ENCODE data around the gene VPS39.

Gene VPS39

GRCh38 chr15:42118650-42119445 is 89.3 kb downstream of the VPS39 start:
- peaks cover 0 to 2% of the 10 kb centered on the region in 2 donors for H3K4me1 Mint-ChIP-seq (ENCODE audit: low read depth in 2 of 2)
- peaks cover 6 to 25% of the 10 kb centered on the region in 2 donors for H3K27me3 Mint-ChIP-seq
- ATAC-seq (replicated peaks), result no peak
- no peaks in the 10 kb centered on the region for H3K9me3 Mint-ChIP-seq
- no peak overlapping the region for H3K4me3 Mint-ChIP-seq
- no peak overlapping the region for H3K27ac Mint-ChIP-seq
- DNase-seq, result no peak
- no peaks in the 10 kb centered on the region for H3K36me3 Mint-ChIP-seq (ENCODE audit: insufficient read depth)

DNA sequence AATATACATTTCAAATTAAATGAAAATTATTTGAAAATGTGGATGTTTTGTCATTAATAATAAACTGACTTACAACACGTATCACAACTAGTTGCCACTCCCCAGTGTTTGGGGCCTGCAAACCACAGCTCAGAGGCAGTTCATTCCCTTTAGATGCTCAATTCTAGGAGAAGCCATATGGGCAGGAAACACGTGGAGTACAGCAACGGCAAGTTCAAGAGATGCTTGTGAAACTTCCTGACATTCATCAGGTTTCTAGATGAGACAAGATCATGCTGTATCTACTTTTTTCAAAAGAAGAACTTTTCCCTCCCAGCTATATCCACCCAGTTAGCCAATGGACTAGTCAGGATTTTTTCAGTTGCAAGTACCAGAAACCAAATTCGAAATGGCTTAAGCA is 96.2 kb downstream of the VPS39 start:
- H3K4me3 Mint-ChIP-seq, result no peak overlapping the region
- DNase-seq (no peak), ATAC-seq (replicated peaks) (no peak)
- H3K36me3 Mint-ChIP-seq (ENCODE audit: insufficient read depth), result no peaks in the 10 kb centered on the region
- peaks cover 45 to 49% of the 10 kb centered on the region in 2 donors for H3K27me3 Mint-ChIP-seq
- no peaks in the 10 kb centered on the region for H3K9me3 Mint-ChIP-seq
- H3K4me1 Mint-ChIP-seq (ENCODE audit: low read depth in 2 of 2), result peaks cover 0 to 3% of the 10 kb centered on the region in 2 donors
- H3K27ac Mint-ChIP-seq, result no peak overlapping the region

- no peak for DNase-seq
- no peak overlapping the region for H3K4me3 Mint-ChIP-seq
- no peak for ATAC-seq (replicated peaks)
- peaks cover 0 to 3% of the 10 kb centered on the region in 2 donors for H3K4me1 Mint-ChIP-seq (ENCODE audit: low read depth in 2 of 2)
- H3K9me3 Mint-ChIP-seq, result no peaks in the 10 kb centered on the region
- no peak overlapping the region for H3K27ac Mint-ChIP-seq
- no peaks in the 10 kb centered on the region for H3K36me3 Mint-ChIP-seq (ENCODE audit: insufficient read depth)
- H3K27me3 Mint-ChIP-seq, result peaks cover 50 to 62% of the 10 kb centered on the region in 2 donors
Measured at GRCh38 chr15:42110367-42110766, 97.7 kb downstream of the VPS39 start.

DNA sequence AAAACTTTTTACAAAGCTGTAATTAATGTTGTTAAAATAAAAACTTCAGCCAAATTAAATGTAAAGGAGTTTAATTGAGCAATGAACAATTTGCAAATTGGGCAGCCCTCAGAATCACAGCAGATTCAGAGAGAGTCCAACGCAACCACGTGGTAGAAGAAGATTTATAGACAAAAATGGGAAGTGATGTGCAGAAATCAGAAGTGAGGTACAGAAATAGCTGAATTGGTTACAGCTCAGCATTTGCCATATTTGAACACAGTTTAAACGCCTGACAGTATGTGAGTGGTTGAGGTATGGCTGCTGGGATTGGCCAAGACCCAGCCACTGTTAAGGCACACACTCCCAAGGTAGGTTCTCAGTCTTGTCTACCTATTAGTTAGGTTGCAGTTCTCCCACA is 99.3 kb downstream of the VPS39 start:
- Mint-ChIP-seq H3K4me1 (ENCODE audit: low read depth in 2 of 2) (peaks cover 0 to 3% of the 10 kb centered on the region in 2 donors), H3K27ac (no peak overlapping the region), H3K9me3 (no peaks in the 10 kb centered on the region), H3K4me3 (no peak overlapping the region), H3K36me3 (ENCODE audit: insufficient read depth) (no peaks in the 10 kb centered on the region), H3K27me3 (peaks cover 50 to 73% of the 10 kb centered on the region in 2 donors)
- no peak for DNase-seq
- no peak for ATAC-seq (replicated peaks)
